GM18511 (cell line): ENCODE results near the gene EP400.
"Not testable (repeated sequence)": the region's sequence is repeated elsewhere in the genome, so short reads cannot be mapped to it uniquely, and the experiment has no call there.

Experiments
- ATAC-seq: cut with Tn5 transposase; IDR thresholded peaks from one replicate; pipeline ENCODE4 v1.9.1; 2021; ENCODE audit warnings: mild to moderate bottlenecking, moderate library complexity; ENCODE audit not compliant: unreplicated experiment

The EP400 gene

GRCh38 chr12:131984334-131984733 lies 34.6 kb downstream of the EP400 start:
- no peak for ATAC-seq

- ATAC-seq = not testable (repeated sequence)
These were observed 35.8 kb downstream of the EP400 start for GRCh38 chr12:131985510-131985875.

- no peak for ATAC-seq
These were observed 36.6 kb downstream of the EP400 start for GRCh38 chr12:131986361-131986760.

GRCh38 chr12:131986910-131987309 lies 37.2 kb downstream of the EP400 start:
- no peak for ATAC-seq

- ATAC-seq = no peak
These were observed 37.8 kb downstream of the EP400 start for GRCh38 chr12:131987552-131987951.

- no peak for ATAC-seq
These were observed 38.5 kb downstream of the EP400 start for GRCh38 chr12:131988054-131988796.

GRCh38 chr12:131989021-131989420 lies 39.3 kb downstream of the EP400 start:
- no peak for ATAC-seq

- ATAC-seq = no peak
These were observed 40.6 kb downstream of the EP400 start for GRCh38 chr12:131990066-131990979.

GRCh38 chr12:131990980-131991305 lies 41.2 kb downstream of the EP400 start:
- no peak for ATAC-seq

- no peak for ATAC-seq
These were observed 42.2 kb downstream of the EP400 start for GRCh38 chr12:131991816-131992430.

- peak; percentile 85 for ATAC-seq
These were observed 44.8 kb downstream of the EP400 start for GRCh38 chr12:131994589-131994988.

- no peak for ATAC-seq
These were observed 50.6 kb downstream of the EP400 start for GRCh38 chr12:132000286-132000872.

GRCh38 chr12:132003846-132004245 lies 54.1 kb downstream of the EP400 start:
- no peak for ATAC-seq

- ATAC-seq = no peak
These were observed 55.2 kb downstream of the EP400 start for GRCh38 chr12:132004946-132005345.

- ATAC-seq = no peak
These were observed 56.4 kb downstream of the EP400 start for GRCh38 chr12:132006056-132006680.

- ATAC-seq = no peak
These were observed 57.3 kb downstream of the EP400 start for GRCh38 chr12:132007041-132007440.

GRCh38 chr12:132009336-132009859 lies 59.7 kb downstream of the EP400 start:
- no peak for ATAC-seq

GRCh38 chr12:132012919-132013568 lies 63.3 kb downstream of the EP400 start:
- no peak for ATAC-seq

- ATAC-seq = no peak
These were observed 64.6 kb downstream of the EP400 start for GRCh38 chr12:132014092-132014914.
